A673 (cell line): ENCODE measurements around the gene CST4. TPM values are rescaled to one million over a fixed set of nuclear protein-coding genes. Genes with fewer than 3 reads are reported as not detected.

Experiments
- BruUV-seq: library from RNA; stranded (reverse); fragments of 400-500 nt; replicated peaks from 2 replicates; lab custom pipeline; 2021; lab: Mats Ljungman, UMichigan
- CTCF ChIA-PET: fragments of 300-600 bp; sonication (Branson Sonifier 250); formaldehyde crosslinking; loops from one replicate; lab custom pipeline; 2022; ENCODE audit warnings: antibody characterized with exemption; lab: Charles Lee
- POLR2A ChIA-PET: fragments of 300-600 bp; sonication (Branson Sonifier 250); formaldehyde crosslinking; loops from one replicate; lab custom pipeline; 2022; ENCODE audit warnings: antibody characterized with exemption; ENCODE audit not compliant: low non-redundant PET; lab: Charles Lee
- DNase-seq: peaks from one replicate; pipeline ENCODE4 v3.0.0-alpha.2; 2015; ENCODE audit warnings: low spot score
- H3K27ac ChIP-seq: fragments of 200-600 bp; sonication (generic); 2 replicates; pipeline ENCODE4 v1.5.1; 2016; ENCODE audit warnings: mixed run types, low read depth, mild to moderate bottlenecking, mixed read lengths, antibody characterized with exemption, low read length; ENCODE audit not compliant: poor library complexity, severe bottlenecking
- H3K27me3 ChIP-seq: fragments of 200-600 bp; sonication (generic); replicated peaks from 2 replicates; pipeline ENCODE4 v1.6.1; 2017; ENCODE audit warnings: mixed run types, low read depth, mild to moderate bottlenecking, mixed read lengths, antibody characterized with exemption, low read length; ENCODE audit not compliant: insufficient read depth, poor library complexity
- H3K36me3 ChIP-seq: fragments of 200-600 bp; sonication (generic); 2 replicates; pipeline ENCODE4 v1.6.1; 2016; ENCODE audit warnings: mixed run types, mild to moderate bottlenecking, mixed read lengths, antibody characterized with exemption, low read length; ENCODE audit not compliant: insufficient read depth, poor library complexity, severe bottlenecking
- H3K4me1 ChIP-seq: fragments of 200-600 bp; sonication (generic); 2 replicates; pipeline ENCODE4 v1.6.1; 2017; ENCODE audit warnings: mixed run types, mild to moderate bottlenecking, mixed read lengths, antibody characterized with exemption, low read length; ENCODE audit not compliant: insufficient read depth, poor library complexity, severe bottlenecking
- H3K4me3 ChIP-seq: fragments of 200-600 bp; sonication (generic); 2 replicates; pipeline ENCODE4 v1.5.1; 2016; ENCODE audit warnings: low read depth, mixed run types, mild to moderate bottlenecking, mixed read lengths, low read length; ENCODE audit not compliant: poor library complexity, severe bottlenecking
- H3K9me3 ChIP-seq: fragments of 200-600 bp; sonication (generic); 2 replicates; pipeline ENCODE4 v1.6.1; 2016; ENCODE audit warnings: mixed run types, low read depth, mild to moderate bottlenecking, mixed read lengths, antibody characterized with exemption, low read length; ENCODE audit not compliant: poor library complexity, severe bottlenecking
- CTCF ChIP-seq: fragments of 300-800, 200-600 bp; sonication (generic); conservative IDR thresholded peaks from 2 replicates; pipeline ENCODE4 v1.5.1; 2017; ENCODE audit warnings: low read depth, mild to moderate bottlenecking, antibody characterized with exemption, low read length, moderate library complexity, mixed read lengths
- EZH2 ChIP-seq: fragments of 200-600 bp; sonication (generic); IDR thresholded peaks from 2 replicates; pipeline ENCODE4 v1.6.1; 2017; ENCODE audit warnings: borderline replicate concordance, low read depth, mild to moderate bottlenecking, mixed read lengths, antibody characterized with exemption, low read length; ENCODE audit not compliant: poor library complexity, severe bottlenecking
- intact Hi-C: fragments of 100-400 bp; cut with micrococcal nuclease; formaldehyde crosslinking; loops from one replicate; pipeline ENCODE4 v1.10.0; 2022; ENCODE audit not compliant: unreplicated experiment
- total RNA-seq: library from RNA; stranded (reverse); gene quantifications from 2 replicates; pipeline ENCODE4 v1.2.3, GENCODE V29; 2021

Gene CST4
- total RNA-seq, 1 experiment from 2014 or later, result not detected

- peaks cover 3% of the 10 kb centered on the region for H3K27me3 ChIP-seq
- ChIA-PET CTCF (no interaction called here), POLR2A (no interaction called here)
- TF ChIP-seq EZH2, result no peak
- TF ChIP-seq CTCF, result no peak
- intact Hi-C loops, result no loop called here
- no peaks in the 10 kb centered on the region for H3K9me3 ChIP-seq
- H3K4me3 ChIP-seq, result no peak overlapping the region
- H3K27ac ChIP-seq, result no peak overlapping the region
- DNase-seq, result no peak
- no TSS peak for BruUV-seq
- H3K36me3 ChIP-seq, result no peaks in the 10 kb centered on the region
- H3K4me1 ChIP-seq, result no peaks in the 10 kb centered on the region
Measured at GRCh38 chr20:23653400-23653938, 35.4 kb downstream of the CST4 start.

- POLR2A ChIA-PET, result no interaction called here
- Histone ChIP-seq H3K27ac (no peak overlapping the region), H3K36me3 (no peaks in the 10 kb centered on the region), H3K27me3 (peaks cover 3% of the 10 kb centered on the region), H3K4me3 (no peak overlapping the region), H3K9me3 (no peaks in the 10 kb centered on the region), H3K4me1 (no peaks in the 10 kb centered on the region)
- CTCF ChIA-PET, result no interaction called here
- TF ChIP-seq EZH2 (no peak), CTCF (no peak)
- intact Hi-C loops, result no loop called here
- no TSS peak for BruUV-seq
- DNase-seq, result no peak
Measured at GRCh38 chr20:23652926-23653325, 35.9 kb downstream of the CST4 start.

- Histone ChIP-seq H3K36me3 (no peaks in the 10 kb centered on the region), H3K9me3 (no peaks in the 10 kb centered on the region), H3K27ac (no peak overlapping the region), H3K4me1 (no peaks in the 10 kb centered on the region), H3K27me3 (peaks cover 3% of the 10 kb centered on the region), H3K4me3 (no peak overlapping the region)
- ChIA-PET POLR2A (no interaction called here), CTCF (no interaction called here)
- intact Hi-C loops, result no loop called here
- DNase-seq, result no peak
- no TSS peak for BruUV-seq
- TF ChIP-seq EZH2 (no peak), CTCF (no peak)
Measured at GRCh38 chr20:23652371-23652770, 36.5 kb downstream of the CST4 start.
